ENCODE data around the gene C1orf226.

C1orf226 gene

GRCh38 chr1:162366671-162367070 is 14.9 kb upstream of the C1orf226 start:
- H4K20me1 ChIP-seq (ENCODE audit: low read depth, low read length), result no peaks in the 10 kb centered on the region
- H3K27me3 ChIP-seq (ENCODE audit: low read length), result no peaks in the 10 kb centered on the region
- TF ChIP-seq EZH2phosphoT487 (conservative IDR thresholded peaks at IDR 0.05; ENCODE audit: low read length) (no peak), CTCF (IDR thresholded peaks at IDR 0.05; ENCODE audit: insufficient read depth, low read length, poor library complexity, severe bottlenecking) (no peak)
- H3K4me3 ChIP-seq (ENCODE audit: insufficient read depth, low read length, poor library complexity, severe bottlenecking), result no peak overlapping the region
- H3K9me3 ChIP-seq (ENCODE audit: insufficient read depth, low read length), result no peaks in the 10 kb centered on the region
- no peak overlapping the region for H3K4me2 ChIP-seq (ENCODE audit: low read depth, low read length, poor library complexity, severe bottlenecking)
- no peaks in the 10 kb centered on the region for H3K79me2 ChIP-seq (ENCODE audit: insufficient read depth, low read length)
- H3K9ac ChIP-seq (ENCODE audit: low read length), result no peak overlapping the region
- no peaks in the 10 kb centered on the region for H3K36me3 ChIP-seq (ENCODE audit: low read length)
- H2AFZ ChIP-seq (ENCODE audit: low read depth, low read length, severe bottlenecking), result no peak overlapping the region
- H3K9me2 ChIP-seq (replicated peaks; ENCODE audit: insufficient read depth, low read length), result no peaks in the 10 kb centered on the region
- no peak overlapping the region for H3K27ac ChIP-seq (ENCODE audit: low read depth, low read length)
- no peaks in the 10 kb centered on the region for H3F3A ChIP-seq (ENCODE audit: insufficient read depth)

GRCh38 chr1:162367073-162367472 is 14.5 kb upstream of the C1orf226 start:
- no peak overlapping the region for H2AFZ ChIP-seq (ENCODE audit: low read depth, low read length, severe bottlenecking)
- H3K4me3 ChIP-seq (ENCODE audit: insufficient read depth, low read length, poor library complexity, severe bottlenecking), result no peak overlapping the region
- no peak overlapping the region for H3K9ac ChIP-seq (ENCODE audit: low read length)
- no peaks in the 10 kb centered on the region for H3K27me3 ChIP-seq (ENCODE audit: low read length)
- no peaks in the 10 kb centered on the region for H4K20me1 ChIP-seq (ENCODE audit: low read depth, low read length)
- H3K79me2 ChIP-seq (ENCODE audit: insufficient read depth, low read length), result no peaks in the 10 kb centered on the region
- TF ChIP-seq EZH2phosphoT487 (conservative IDR thresholded peaks at IDR 0.05; ENCODE audit: low read length), result no peak
- TF ChIP-seq CTCF (IDR thresholded peaks at IDR 0.05; ENCODE audit: insufficient read depth, low read length, poor library complexity, severe bottlenecking), result no peak
- no peak overlapping the region for H3K4me2 ChIP-seq (ENCODE audit: low read depth, low read length, poor library complexity, severe bottlenecking)
- H3K36me3 ChIP-seq (ENCODE audit: low read length), result no peaks in the 10 kb centered on the region
- no peaks in the 10 kb centered on the region for H3K9me2 ChIP-seq (replicated peaks; ENCODE audit: insufficient read depth, low read length)
- H3K9me3 ChIP-seq (ENCODE audit: insufficient read depth, low read length), result no peaks in the 10 kb centered on the region
- H3F3A ChIP-seq (ENCODE audit: insufficient read depth), result no peaks in the 10 kb centered on the region
- no peak overlapping the region for H3K27ac ChIP-seq (ENCODE audit: low read depth, low read length)

- H3K4me3 ChIP-seq (ENCODE audit: insufficient read depth, low read length, poor library complexity, severe bottlenecking), result no peak overlapping the region
- H3K9ac ChIP-seq (ENCODE audit: low read length), result no peak overlapping the region
- no peaks in the 10 kb centered on the region for H3F3A ChIP-seq (ENCODE audit: insufficient read depth)
- H3K4me2 ChIP-seq (ENCODE audit: low read depth, low read length, poor library complexity, severe bottlenecking), result no peak overlapping the region
- no peaks in the 10 kb centered on the region for H3K9me3 ChIP-seq (ENCODE audit: insufficient read depth, low read length)
- H3K27ac ChIP-seq (ENCODE audit: low read depth, low read length), result no peak overlapping the region
- H4K20me1 ChIP-seq (ENCODE audit: low read depth, low read length), result no peaks in the 10 kb centered on the region
- TF ChIP-seq CTCF (IDR thresholded peaks at IDR 0.05; ENCODE audit: insufficient read depth, low read length, poor library complexity, severe bottlenecking) (no peak), EZH2phosphoT487 (conservative IDR thresholded peaks at IDR 0.05; ENCODE audit: low read length) (no peak)
- no peaks in the 10 kb centered on the region for H3K79me2 ChIP-seq (ENCODE audit: insufficient read depth, low read length)
- H3K36me3 ChIP-seq (ENCODE audit: low read length), result no peaks in the 10 kb centered on the region
- H2AFZ ChIP-seq (ENCODE audit: low read depth, low read length, severe bottlenecking), result no peak overlapping the region
- H3K27me3 ChIP-seq (ENCODE audit: low read length), result no peaks in the 10 kb centered on the region
- H3K9me2 ChIP-seq (replicated peaks; ENCODE audit: insufficient read depth, low read length), result no peaks in the 10 kb centered on the region
These were observed 13.8 kb upstream of the C1orf226 start for GRCh38 chr1:162367772-162368171.

All from SU-DHL-6 (cell line).